Measurements from ENCODE around the gene FGD5. TPM values are rescaled to one million over a fixed set of nuclear protein-coding genes. Genes with fewer than 3 reads are reported as not detected.

Gene FGD5
- polyA plus RNA-seq, 1 donor (not counting 4 experiments of a cell fraction or from before 2014, with no cell fraction given), result not detected

GRCh38 chr3:14969671-14970070 lies 150.9 kb downstream of the FGD5 start:
- Histone ChIP-seq H3K79me2 (ENCODE audit: control insufficient read depth, insufficient read depth, low read length) (peaks cover 7% of the 10 kb centered on the region), H3K4me2 (ENCODE audit: control insufficient read depth, extremely low read depth, insufficient read depth, low read depth, low read length) (no peak overlapping the region), H3K9me1 (ENCODE audit: control insufficient read depth, extremely low read depth, insufficient read depth, low read length) (no peaks in the 10 kb centered on the region), H4K20me1 (ENCODE audit: control insufficient read depth, extremely low read depth, insufficient read depth, low read length) (no peaks in the 10 kb centered on the region), H3K27ac (ENCODE audit: control insufficient read depth, insufficient read depth, low read length) (no peak overlapping the region), H3K4me1 (ENCODE audit: control insufficient read depth, extremely low read depth, insufficient read depth, low read length) (no peaks in the 10 kb centered on the region), H3K27me3 (ENCODE audit: control insufficient read depth, extremely low read depth, insufficient read depth, low read length) (no peaks in the 10 kb centered on the region), H3K9ac (ENCODE audit: control insufficient read depth, extremely low read depth, insufficient read depth, low read length) (no peak overlapping the region), H3K9me3 (ENCODE audit: control insufficient read depth, low read depth, low read length) (no peaks in the 10 kb centered on the region), H3K36me3 (ENCODE audit: control insufficient read depth in 2 of 2, extremely low read depth in 1 of 2, insufficient read depth in 2 of 2, low read length in 2 of 2) (peaks cover 0 to 1% of the 10 kb centered on the region in 2 experiments), H3K4me3 (ENCODE audit: control insufficient read depth in 2 of 3, extremely low read depth in 1 of 3, insufficient read depth in 2 of 3, low read depth in 1 of 3, low read length in 3 of 3) (no peak overlapping the region), H2AFZ (ENCODE audit: control insufficient read depth, low read length) (no peak overlapping the region)
- dilution Hi-C loops (cut with MboI; ENCODE audit: extremely low pct_ligation_motif_present, low sequenced_read_pairs), result no loop called here
- no peak for TF ChIP-seq CTCF (optimal IDR thresholded peaks at IDR 0.05 in 1 of 3, IDR thresholded peaks at IDR 0.05 in 1 of 3, conservative IDR thresholded peaks at IDR 0.05 in 1 of 3; ENCODE audit: extremely low read depth in 1 of 3, insufficient read depth in 2 of 3, low read length in 3 of 3)
- TF ChIP-seq EZH2 (IDR thresholded peaks at IDR 0.05; ENCODE audit: low read length), result no peak
- FAIRE-seq, result no peak
- DNase-seq (ENCODE audit: low read depth, low spot score), result no peak

GRCh38 chr3:14976317-14976716 lies 157.6 kb downstream of the FGD5 start:
- no peaks in the 10 kb centered on the region for H3K9me1 ChIP-seq (ENCODE audit: control insufficient read depth, extremely low read depth, insufficient read depth, low read length)
- H3K27me3 ChIP-seq (ENCODE audit: control insufficient read depth, extremely low read depth, insufficient read depth, low read length), result no peaks in the 10 kb centered on the region
- H2AFZ ChIP-seq (ENCODE audit: control insufficient read depth, low read length), result no peak overlapping the region
- no peak for FAIRE-seq
- no peak overlapping the region for H3K4me2 ChIP-seq (ENCODE audit: control insufficient read depth, extremely low read depth, insufficient read depth, low read depth, low read length)
- H3K27ac ChIP-seq (ENCODE audit: control insufficient read depth, insufficient read depth, low read length), result no peak overlapping the region
- H3K9ac ChIP-seq (ENCODE audit: control insufficient read depth, extremely low read depth, insufficient read depth, low read length), result no peak overlapping the region
- no peaks in the 10 kb centered on the region for H4K20me1 ChIP-seq (ENCODE audit: control insufficient read depth, extremely low read depth, insufficient read depth, low read length)
- no peak for TF ChIP-seq CTCF (optimal IDR thresholded peaks at IDR 0.05 in 1 of 3, IDR thresholded peaks at IDR 0.05 in 1 of 3, conservative IDR thresholded peaks at IDR 0.05 in 1 of 3; ENCODE audit: extremely low read depth in 1 of 3, insufficient read depth in 2 of 3, low read length in 3 of 3)
- TF ChIP-seq EZH2 (IDR thresholded peaks at IDR 0.05; ENCODE audit: low read length), result no peak
- dilution Hi-C loops (cut with MboI; ENCODE audit: extremely low pct_ligation_motif_present, low sequenced_read_pairs), result no loop called here
- H3K4me3 ChIP-seq (ENCODE audit: control insufficient read depth in 2 of 3, extremely low read depth in 1 of 3, insufficient read depth in 2 of 3, low read depth in 1 of 3, low read length in 3 of 3), result no peak overlapping the region
- no peak for DNase-seq (ENCODE audit: low read depth, low spot score)
- H3K79me2 ChIP-seq (ENCODE audit: control insufficient read depth, insufficient read depth, low read length), result no peaks in the 10 kb centered on the region
- no peaks in the 10 kb centered on the region for H3K36me3 ChIP-seq (ENCODE audit: control insufficient read depth in 2 of 2, extremely low read depth in 1 of 2, insufficient read depth in 2 of 2, low read length in 2 of 2)
- H3K4me1 ChIP-seq (ENCODE audit: control insufficient read depth, extremely low read depth, insufficient read depth, low read length), result no peaks in the 10 kb centered on the region
- no peaks in the 10 kb centered on the region for H3K9me3 ChIP-seq (ENCODE audit: control insufficient read depth, low read depth, low read length)

Measured in keratinocyte (primary cell).